ENCODE measurements around the gene LSM3. TPM values are rescaled to one million over a fixed set of nuclear protein-coding genes. Genes with fewer than 3 reads are reported as not detected.

LSM3 gene
- total RNA-seq, 1 experiment from 2014 or later = 17.4 TPM

GRCh38 chr3:14144423-14145075 lies 34.1 kb upstream of the LSM3 start:
- ATAC-seq (peak; percentile 76), DNase-seq (ENCODE audit: low read depth, low spot score) (peak; percentile 91)
- H3K9me2 ChIP-seq (ENCODE audit: insufficient read depth) = no peaks in the 10 kb centered on the region
- H3K27me3 ChIP-seq (ENCODE audit: insufficient read depth, low read length) = no peaks in the 10 kb centered on the region
- peaks cover 6% of the 10 kb centered on the region; the same call in 1 of the 2 replicates for H4K20me1 ChIP-seq (ENCODE audit: insufficient read depth)
- H3K9me3 ChIP-seq (ENCODE audit: control insufficient read depth in 1 of 2, insufficient read depth in 1 of 2, low read depth in 1 of 2, low read length in 2 of 2) = no peaks in the 10 kb centered on the region
- BruUV-seq (replicated peaks) = no TSS peak
- peaks cover 25 to 30% of the 10 kb centered on the region in 2 experiments for H3K4me1 ChIP-seq (ENCODE audit: control insufficient read depth in 1 of 2, insufficient read depth in 2 of 2, low read length in 2 of 2)
- intact Hi-C loops (cut with micrococcal nuclease) = no loop called here
- H3K4me3 ChIP-seq (replicated peaks in 1 of 2; ENCODE audit: low read depth in 1 of 2, low read length in 2 of 2) = 0 out of 4 replicates have a peak overlapping the region, but pooled peaks of 1 of the 2 experiments have one; percentile 24
- H2AFZ ChIP-seq (ENCODE audit: low read depth, low read length, poor library complexity, severe bottlenecking) = no peak overlapping the region
- H3K27ac ChIP-seq (ENCODE audit: low read depth, low read length) = peak overlapping the region; percentile 61
- ChIA-PET CTCF (interaction anchor here (0.6 to 2.0 kb wide), 3 partner anchors 20 to 248 kb away, joined by 3 to 7 read pairs (median 3); partner anchors contain the start of genes CHCHD4 and TMEM43), RAD21 (ENCODE audit: low non-redundant PET in 1 of 2, low total read pairs in 2 of 2, uncharacterized antibody in 2 of 2, unreplicated experiment in 2 of 2) (no interaction called here), POLR2A (interaction anchor here (1.3 to 1.8 kb wide), 2 partner anchors 19 to 34 kb away, joined by 5 to 8 read pairs; partner anchors contain the start of genes CHCHD4, LSM3, TMEM43 and XPC)
- no peaks in the 10 kb centered on the region for H3K79me2 ChIP-seq (ENCODE audit: insufficient read depth, low read length)
- peaks cover 0 to 4% of the 10 kb centered on the region in 2 experiments; a peak in 1 of 4 replicates for H3K36me3 ChIP-seq (ENCODE audit: control insufficient read depth in 1 of 2, insufficient read depth in 2 of 2, low read length in 2 of 2)
- H3K4me2 ChIP-seq (ENCODE audit: low read length) = peak overlapping the region; percentile 55
- H3K9ac ChIP-seq (ENCODE audit: low read length) = peak overlapping the region; percentile 53
- TF ChIP-seq CBX3 (IDR thresholded peaks at IDR 0.05; ENCODE audit: low read depth) (no peak), EGR1 (IDR thresholded peaks at IDR 0.05; ENCODE audit: low read depth) (no peak), POLR2A (IDR thresholded peaks at IDR 0.05; ENCODE audit: borderline replicate concordance, extremely low read depth, insufficient read depth, insufficient read length) (no peak), ATF3 (IDR thresholded peaks at IDR 0.05) (no peak), RAD21 (IDR thresholded peaks at IDR 0.05; ENCODE audit: low read depth) (0 out of 2 replicates have a peak, but pooled peaks have one; percentile 8), JUND (IDR thresholded peaks at IDR 0.05) (peak; percentile 78), CTCF (IDR thresholded peaks at IDR 0.05 in 2 of 3, conservative IDR thresholded peaks at IDR 0.05 in 1 of 3; ENCODE audit: borderline replicate concordance in 1 of 3, insufficient read depth in 1 of 3, low read depth in 2 of 3, low read length in 2 of 3) (no peak), SP1 (IDR thresholded peaks at IDR 0.05; ENCODE audit: low read depth) (peak; percentile 36; the same call in 1 of the 2 replicates), EZH2phosphoT487 (IDR thresholded peaks at IDR 0.05; ENCODE audit: borderline replicate concordance) (no peak), MAX (IDR thresholded peaks at IDR 0.05) (no peak), ZBTB33 (IDR thresholded peaks at IDR 0.05; ENCODE audit: extremely low read depth, insufficient replicate concordance, low read length) (no peak), CEBPB (IDR thresholded peaks at IDR 0.05; ENCODE audit: low read depth) (peak; percentile 81), POLR2AphosphoS5 (IDR thresholded peaks at IDR 0.05; ENCODE audit: low read depth, low read length) (no peak; the same call in 1 of the 2 replicates), ZNF274 (IDR thresholded peaks at IDR 0.05; ENCODE audit: low read depth, low read length) (no peak), YY1 (IDR thresholded peaks at IDR 0.05; ENCODE audit: extremely low read depth, insufficient replicate concordance, low read depth, low read length) (no peak), ELF1 (IDR thresholded peaks at IDR 0.05; ENCODE audit: borderline replicate concordance, low read depth) (no peak), EZH2 (IDR thresholded peaks at IDR 0.05) (no peak), FOSL1 (IDR thresholded peaks at IDR 0.05; ENCODE audit: low read depth) (peak; percentile 76), TCF7L2 (IDR thresholded peaks at IDR 0.05; ENCODE audit: borderline replicate concordance, extremely low read depth, insufficient read depth, insufficient read length) (peak; percentile 69), ZFX (IDR thresholded peaks at IDR 0.05) (no peak), SIN3A (IDR thresholded peaks at IDR 0.05; ENCODE audit: low read depth) (no peak)

All from HCT116 (cell line).